ENCODE data around the gene MVB12B. TPM values are rescaled to one million over a fixed set of nuclear protein-coding genes. Genes with fewer than 3 reads are reported as not detected.
"Not testable (repeated sequence)": the region's sequence is repeated elsewhere in the genome, so short reads cannot be mapped to it uniquely, and the experiment has no call there.

The MVB12B gene
- polyA plus RNA-seq, 6 donors from 2014 or later: 1.2 to 2.6 (median 2.5) TPM; not detected in 1

DNA sequence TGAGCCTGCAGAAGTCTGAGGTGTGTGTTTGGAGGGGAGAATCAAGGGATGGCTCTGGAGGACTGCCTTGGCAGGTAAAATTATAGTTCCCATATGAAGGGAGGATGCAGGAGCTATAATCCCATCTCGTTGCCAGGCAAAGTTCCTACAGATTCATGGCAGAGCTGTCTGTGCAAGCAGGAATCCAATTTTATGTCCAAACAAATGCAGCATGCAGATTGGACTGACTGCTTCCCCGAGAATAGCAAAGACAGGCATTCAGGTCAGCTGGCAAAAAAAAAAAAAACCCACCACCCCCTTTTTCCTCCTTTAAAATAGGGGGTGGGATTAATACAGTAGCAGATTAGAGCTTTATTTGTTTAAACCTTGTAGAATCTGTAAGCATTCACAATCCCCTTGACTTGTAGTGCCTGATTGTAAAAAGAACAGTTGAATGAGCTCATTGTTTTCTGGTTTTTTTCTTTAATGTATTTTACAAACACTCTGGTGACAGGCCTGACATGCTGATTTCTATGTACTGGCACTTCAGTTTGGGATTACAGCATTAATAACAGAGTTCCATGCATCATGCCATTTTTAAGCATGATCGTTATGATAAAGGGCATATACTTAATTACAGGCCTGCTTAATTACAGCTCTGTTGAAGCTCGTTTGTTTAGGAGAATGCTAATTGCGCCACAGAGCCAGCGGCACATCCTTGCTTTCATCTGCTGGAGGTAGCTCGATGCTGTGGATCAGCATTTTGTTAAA, 145.7 kb downstream of the MVB12B start:
- Mint-ChIP-seq H3K27me3 (no peaks in the 10 kb centered on the region), H3K4me3 (peak overlapping the region in 4 of 8 donors; percentile 20 to 93 (median 88)), H3K36me3 (peaks cover 6% of the 10 kb centered on the region in 2 donors), H3K9me3 (peaks cover 0 to 6% (median 3%) of the 10 kb centered on the region in 7 donors), H3K4me1 (peaks cover 47 to 73% (median 72%) of the 10 kb centered on the region in 3 donors), H3K27ac (peak overlapping the region in 5 of 6 donors; percentile 44 to 93 (median 75))
- no peak for DNase-seq
- no peak for ATAC-seq (ENCODE audit: low read depth in 2 of 2)

DNA sequence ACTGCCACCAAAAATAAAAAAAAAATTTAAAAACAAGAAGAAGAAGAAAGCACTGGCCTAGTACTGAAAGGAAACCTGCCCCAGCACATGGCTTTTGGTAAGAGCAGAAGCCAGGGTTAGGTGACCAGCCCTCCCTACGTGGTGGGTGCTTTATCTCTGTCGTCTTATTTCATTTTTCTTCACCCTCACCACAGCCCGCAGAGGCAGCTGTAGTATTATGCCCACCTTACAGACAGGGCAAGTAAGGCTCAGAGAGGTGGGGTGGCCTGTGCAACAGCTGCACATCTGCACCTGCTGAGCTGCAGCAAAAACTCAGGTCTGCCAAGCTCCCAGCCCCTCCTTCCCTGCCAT, 146.3 kb downstream of the MVB12B start:
- peaks cover 0 to 11% (median 3%) of the 10 kb centered on the region in 7 donors for H3K9me3 Mint-ChIP-seq
- H3K27me3 Mint-ChIP-seq: no peaks in the 10 kb centered on the region
- peaks cover 8 to 12% of the 10 kb centered on the region in 2 donors for H3K36me3 Mint-ChIP-seq
- H3K4me3 Mint-ChIP-seq: peak overlapping the region in 2 of 8 donors; percentile 7 to 20
- no peak overlapping the region for H3K27ac Mint-ChIP-seq
- peaks cover 46 to 69% (median 68%) of the 10 kb centered on the region in 3 donors for H3K4me1 Mint-ChIP-seq
- ATAC-seq (ENCODE audit: low read depth in 2 of 2) (no peak), DNase-seq (no peak)

DNA sequence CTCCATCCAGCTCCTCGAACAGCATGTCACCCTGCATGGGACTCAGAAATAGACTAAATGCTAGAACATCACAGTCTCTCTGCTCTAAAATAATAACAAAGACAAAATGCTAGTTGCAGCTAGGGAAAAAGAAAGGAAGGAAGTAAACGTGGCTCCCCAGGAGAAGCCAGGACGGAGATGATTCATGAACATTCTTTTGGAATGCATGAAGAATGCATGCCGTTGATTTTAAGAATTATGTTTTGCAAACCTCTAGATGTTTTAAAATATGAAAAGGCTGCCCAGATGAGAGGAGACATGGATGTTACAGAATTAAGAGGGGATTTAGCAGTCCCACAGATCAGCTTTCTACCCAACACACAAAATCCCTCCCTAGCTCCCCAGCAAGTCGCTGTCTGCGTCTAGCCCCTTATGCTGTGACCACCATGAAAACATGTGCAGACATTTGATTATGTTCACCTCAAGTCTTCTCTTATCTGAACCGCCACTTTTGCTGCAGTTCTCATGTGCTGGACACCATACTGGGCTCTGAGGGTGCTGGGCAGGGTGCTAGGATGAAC, 147.7 kb downstream of the MVB12B start:
- DNase-seq (no peak), ATAC-seq (ENCODE audit: low read depth in 2 of 2) (no peak)
- peaks cover 0 to 11% (median 3%) of the 10 kb centered on the region in 7 donors for H3K9me3 Mint-ChIP-seq
- no peaks in the 10 kb centered on the region for H3K27me3 Mint-ChIP-seq
- peaks cover 37 to 60% (median 55%) of the 10 kb centered on the region in 3 donors for H3K4me1 Mint-ChIP-seq
- peaks cover 8 to 14% of the 10 kb centered on the region in 2 donors for H3K36me3 Mint-ChIP-seq
- H3K27ac Mint-ChIP-seq: no peak overlapping the region
- H3K4me3 Mint-ChIP-seq: no peak overlapping the region

DNA sequence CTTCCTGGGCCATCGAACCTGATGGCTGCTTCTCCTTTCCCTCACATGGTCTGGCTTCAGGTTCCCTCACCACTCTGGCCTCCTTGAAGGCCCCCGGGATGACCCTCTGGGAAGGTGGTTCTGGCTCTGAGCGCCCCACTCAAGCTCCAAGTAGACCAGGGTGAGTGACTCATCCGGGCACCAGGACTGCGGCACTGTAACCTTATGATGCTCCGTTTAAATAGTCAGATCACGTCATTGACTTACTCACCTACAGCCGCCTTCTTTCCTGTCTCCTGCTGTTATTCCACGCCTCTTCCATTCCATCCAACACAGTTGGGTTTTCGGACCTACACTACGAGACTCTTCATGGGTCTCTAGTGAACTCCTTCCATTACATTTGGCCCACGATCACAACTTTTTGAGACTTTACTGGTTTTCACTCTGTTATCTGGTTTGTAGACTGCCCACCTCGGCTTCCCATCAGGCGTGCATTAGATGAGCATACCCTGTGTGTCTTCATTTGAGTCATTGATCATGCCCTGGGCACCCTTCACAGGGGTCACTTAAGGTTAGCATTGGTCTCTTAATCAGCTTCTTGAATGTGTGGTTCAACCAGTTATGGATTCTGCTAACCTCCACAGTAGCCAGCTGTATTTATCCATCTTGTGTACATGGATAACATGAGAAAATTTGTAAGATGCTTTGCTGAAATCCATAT, 148.3 kb downstream of the MVB12B start:
- H3K4me1 Mint-ChIP-seq: peaks cover 32 to 60% (median 52%) of the 10 kb centered on the region in 3 donors
- no peaks in the 10 kb centered on the region for H3K27me3 Mint-ChIP-seq
- peaks cover 8 to 14% of the 10 kb centered on the region in 2 donors for H3K36me3 Mint-ChIP-seq
- H3K9me3 Mint-ChIP-seq: peaks cover 0 to 11% (median 3%) of the 10 kb centered on the region in 7 donors
- DNase-seq: no peak
- H3K27ac Mint-ChIP-seq: peak overlapping the region in 1 of 6 donors; percentile 6
- no peak overlapping the region for H3K4me3 Mint-ChIP-seq
- ATAC-seq (ENCODE audit: low read depth in 2 of 2): no peak

DNA sequence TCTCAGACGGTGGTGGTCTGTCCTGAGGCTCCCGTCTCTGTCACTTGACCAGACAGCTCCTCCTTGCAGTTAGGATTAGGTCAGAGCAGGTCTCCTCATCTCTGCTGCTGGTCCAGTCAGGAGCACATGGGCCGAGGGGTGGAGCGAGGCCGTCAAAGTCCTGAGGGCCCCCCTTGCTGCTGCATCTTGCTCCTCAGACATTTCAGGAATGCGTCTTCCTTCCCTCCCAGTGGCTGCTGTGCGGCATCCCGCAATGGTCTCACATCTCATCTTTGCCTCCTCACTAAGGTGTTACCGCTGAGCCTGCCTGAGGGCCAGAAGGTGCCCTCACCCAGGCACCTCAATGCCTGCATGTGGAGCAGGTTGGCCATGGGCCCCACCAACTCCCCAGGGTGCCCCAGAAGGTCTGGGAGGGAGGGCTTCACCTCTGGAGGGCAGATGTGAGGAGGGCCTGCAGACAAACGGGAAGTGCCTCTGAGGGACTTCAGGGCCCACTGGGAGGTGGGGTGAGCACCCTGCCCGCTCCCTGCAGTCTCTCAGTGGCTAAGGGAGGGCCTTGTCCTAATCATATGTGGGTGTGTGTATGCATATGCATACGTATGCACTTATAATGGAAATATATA, 149.4 kb downstream of the MVB12B start:
- H3K4me1 Mint-ChIP-seq: peaks cover 29 to 60% (median 50%) of the 10 kb centered on the region in 3 donors
- no peak overlapping the region for H3K27ac Mint-ChIP-seq
- peaks cover 8 to 14% of the 10 kb centered on the region in 2 donors for H3K36me3 Mint-ChIP-seq
- ATAC-seq (ENCODE audit: low read depth in 2 of 2) (no peak), DNase-seq (no peak)
- H3K27me3 Mint-ChIP-seq: no peaks in the 10 kb centered on the region
- H3K4me3 Mint-ChIP-seq: no peak overlapping the region
- H3K9me3 Mint-ChIP-seq: peaks cover 0 to 11% (median 3%) of the 10 kb centered on the region in 7 donors

DNA sequence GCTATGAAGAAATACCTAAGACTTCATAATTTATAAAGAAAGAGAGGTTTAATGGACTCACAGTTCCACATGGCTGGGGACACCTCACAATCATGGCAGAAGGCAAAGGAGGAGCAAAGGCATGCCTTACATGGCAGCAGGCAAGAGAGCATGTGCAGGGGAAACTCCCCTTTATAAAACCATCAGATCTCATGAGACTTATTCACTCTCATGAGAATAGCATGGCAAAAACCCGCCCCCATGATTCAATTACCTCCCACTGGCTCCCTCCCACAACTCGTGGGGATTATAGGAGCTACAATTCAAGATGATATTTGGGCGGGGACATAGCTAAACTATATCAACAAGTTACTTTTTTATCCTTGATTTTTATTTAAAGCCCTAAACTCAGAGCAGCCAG, 150.8 kb downstream of the MVB12B start:
- Mint-ChIP-seq H3K27ac (peak overlapping the region in 2 of 6 donors; percentile 42 to 80), H3K36me3 (peaks cover 8 to 14% of the 10 kb centered on the region in 2 donors)
- not testable (repeated sequence) for H3K4me3 Mint-ChIP-seq

DNA sequence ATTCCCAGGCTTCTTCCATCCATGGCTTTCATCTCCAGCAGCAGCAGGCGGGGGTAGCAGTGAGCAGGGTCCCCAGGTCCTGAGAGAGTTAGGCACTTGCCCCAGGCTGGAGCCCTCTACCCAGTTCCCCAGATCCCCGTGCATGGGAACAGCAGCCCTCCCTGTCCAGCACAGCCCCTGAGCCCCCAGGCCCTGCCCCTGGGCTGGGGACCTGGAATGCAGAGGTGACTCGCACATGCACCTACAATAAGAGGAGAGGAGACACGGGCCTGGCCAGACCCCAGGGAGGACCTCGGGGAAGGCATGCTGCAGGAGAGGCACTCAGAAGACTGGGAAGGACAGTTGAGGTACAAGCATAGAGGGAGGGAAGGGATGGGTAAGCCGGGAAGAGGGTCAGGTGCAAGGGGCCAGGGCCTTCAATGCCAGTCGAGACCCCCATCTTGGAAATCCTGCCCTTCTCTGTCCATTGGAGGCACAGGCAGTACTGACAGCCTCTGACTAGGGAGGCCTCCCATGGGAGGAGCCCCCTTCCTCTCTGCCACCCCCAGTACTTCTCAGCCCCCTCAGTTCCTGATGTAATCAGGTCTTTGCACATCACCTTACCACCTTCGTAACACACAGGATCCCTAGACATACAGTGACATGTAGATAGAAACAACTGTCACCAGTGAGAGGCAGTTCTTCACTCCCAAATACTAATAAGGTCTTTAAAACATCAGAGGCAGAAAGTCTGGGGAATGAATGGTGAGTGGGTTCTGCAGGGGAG, 151.8 kb downstream of the MVB12B start:
- DNase-seq (no peak), ATAC-seq (ENCODE audit: low read depth in 2 of 2) (no peak)
- H3K36me3 Mint-ChIP-seq: peaks cover 8 to 14% of the 10 kb centered on the region in 2 donors
- peaks cover 0 to 11% (median 3%) of the 10 kb centered on the region in 7 donors for H3K9me3 Mint-ChIP-seq
- peaks cover 24 to 45% (median 36%) of the 10 kb centered on the region in 3 donors for H3K4me1 Mint-ChIP-seq
- peak overlapping the region in 1 of 8 donors; percentile 44 for H3K4me3 Mint-ChIP-seq
- peak overlapping the region in 1 of 6 donors; percentile 70 for H3K27ac Mint-ChIP-seq
- no peaks in the 10 kb centered on the region for H3K27me3 Mint-ChIP-seq

More for the DNA sequence above, 150.8 kb downstream of the MVB12B start:
- H3K27me3 Mint-ChIP-seq; DNase-seq; ATAC-seq (ENCODE audit: low read depth in 2 of 2): not testable (repeated sequence)
- peaks cover 24 to 54% (median 43%) of the 10 kb centered on the region in 3 donors for H3K4me1 Mint-ChIP-seq
- peaks cover 0 to 11% (median 3%) of the 10 kb centered on the region in 7 donors for H3K9me3 Mint-ChIP-seq

DNA sequence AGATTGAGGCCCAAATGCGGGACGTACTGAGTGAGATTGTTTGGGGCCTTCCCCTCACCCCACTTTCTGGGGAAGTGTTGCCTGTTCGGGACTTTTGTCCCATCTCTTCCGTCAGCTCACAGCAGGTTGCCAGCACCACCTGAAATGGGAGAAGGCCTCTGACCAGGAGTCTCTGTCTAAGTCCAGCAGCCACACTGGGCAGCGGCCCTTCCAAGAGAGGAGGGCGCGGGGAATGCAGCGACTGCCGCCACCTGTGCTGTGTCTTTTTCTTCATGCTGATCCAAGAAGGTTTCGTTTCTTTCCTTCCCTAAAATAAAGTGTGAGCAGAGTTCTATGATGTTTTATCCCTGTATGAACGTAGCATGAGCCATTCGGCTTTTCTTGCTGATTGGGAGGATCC, 152.9 kb downstream of the MVB12B start:
- no peak for DNase-seq
- H3K4me1 Mint-ChIP-seq: peaks cover 24 to 44% (median 33%) of the 10 kb centered on the region in 3 donors
- peaks cover 0 to 11% (median 3%) of the 10 kb centered on the region in 7 donors for H3K9me3 Mint-ChIP-seq
- peaks cover 8 to 14% of the 10 kb centered on the region in 2 donors for H3K36me3 Mint-ChIP-seq
- H3K4me3 Mint-ChIP-seq: no peak overlapping the region
- H3K27ac Mint-ChIP-seq: peak overlapping the region in 2 of 6 donors; percentile 32 to 72
- no peak for ATAC-seq (ENCODE audit: low read depth in 2 of 2)
- H3K27me3 Mint-ChIP-seq: no peaks in the 10 kb centered on the region

DNA sequence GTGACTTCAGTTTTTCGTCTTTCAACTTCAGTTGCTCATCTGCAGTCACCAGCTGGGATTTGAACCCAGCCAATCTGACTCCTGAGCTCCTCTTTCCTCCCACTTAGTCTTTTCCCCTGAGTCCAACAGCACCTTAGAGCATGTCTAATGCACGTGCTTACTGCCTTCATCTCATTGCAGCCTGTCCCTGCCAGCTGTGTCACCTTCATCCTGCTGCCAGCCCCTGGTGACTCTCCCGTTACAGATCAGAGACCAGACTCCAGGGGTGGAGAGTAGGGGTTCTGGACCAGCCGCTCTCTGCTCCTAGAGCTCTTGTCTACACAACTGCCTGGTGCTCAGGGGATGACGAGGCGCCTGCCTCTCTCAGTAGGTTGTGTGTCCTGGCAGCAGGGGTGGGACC, 154.2 kb downstream of the MVB12B start:
- ATAC-seq (ENCODE audit: low read depth in 2 of 2) (no peak), DNase-seq (no peak)
- Mint-ChIP-seq H3K9me3 (peaks cover 0 to 11% (median 3%) of the 10 kb centered on the region in 7 donors), H3K4me3 (peak overlapping the region in 2 of 8 donors; percentile 61 to 62), H3K27me3 (no peaks in the 10 kb centered on the region), H3K4me1 (peaks cover 24 to 39% (median 30%) of the 10 kb centered on the region in 3 donors), H3K27ac (peak overlapping the region in 1 of 6 donors; percentile 59), H3K36me3 (peaks cover 8 to 14% of the 10 kb centered on the region in 2 donors)

DNA sequence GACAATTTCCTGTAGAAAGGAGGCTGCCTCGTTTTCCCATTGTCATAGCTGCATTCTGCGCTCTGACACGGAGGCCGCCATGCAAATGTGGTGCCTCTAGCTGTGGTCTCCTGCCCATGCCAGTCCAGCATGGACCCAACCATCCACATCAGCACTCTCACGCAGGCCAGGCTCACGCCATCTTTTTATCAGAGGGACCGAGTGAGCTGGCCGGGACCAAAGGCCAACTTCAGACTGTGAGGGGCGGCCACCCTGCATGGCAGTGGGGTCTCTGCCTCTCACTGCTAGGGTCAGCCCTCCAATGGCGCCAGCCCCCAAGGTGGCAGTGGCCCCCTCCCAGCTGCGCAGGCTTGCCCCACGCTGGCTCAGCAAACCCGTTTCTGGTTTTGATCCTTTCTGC, 155.2 kb downstream of the MVB12B start:
- H3K4me1 Mint-ChIP-seq: peaks cover 18 to 34% (median 24%) of the 10 kb centered on the region in 3 donors
- H3K27ac Mint-ChIP-seq: no peak overlapping the region
- DNase-seq: no peak
- H3K27me3 Mint-ChIP-seq: no peaks in the 10 kb centered on the region
- H3K36me3 Mint-ChIP-seq: peaks cover 7 to 12% of the 10 kb centered on the region in 2 donors
- no peak overlapping the region for H3K4me3 Mint-ChIP-seq
- peaks cover 0 to 10% (median 3%) of the 10 kb centered on the region in 7 donors for H3K9me3 Mint-ChIP-seq
- ATAC-seq (ENCODE audit: low read depth in 2 of 2): no peak

DNA sequence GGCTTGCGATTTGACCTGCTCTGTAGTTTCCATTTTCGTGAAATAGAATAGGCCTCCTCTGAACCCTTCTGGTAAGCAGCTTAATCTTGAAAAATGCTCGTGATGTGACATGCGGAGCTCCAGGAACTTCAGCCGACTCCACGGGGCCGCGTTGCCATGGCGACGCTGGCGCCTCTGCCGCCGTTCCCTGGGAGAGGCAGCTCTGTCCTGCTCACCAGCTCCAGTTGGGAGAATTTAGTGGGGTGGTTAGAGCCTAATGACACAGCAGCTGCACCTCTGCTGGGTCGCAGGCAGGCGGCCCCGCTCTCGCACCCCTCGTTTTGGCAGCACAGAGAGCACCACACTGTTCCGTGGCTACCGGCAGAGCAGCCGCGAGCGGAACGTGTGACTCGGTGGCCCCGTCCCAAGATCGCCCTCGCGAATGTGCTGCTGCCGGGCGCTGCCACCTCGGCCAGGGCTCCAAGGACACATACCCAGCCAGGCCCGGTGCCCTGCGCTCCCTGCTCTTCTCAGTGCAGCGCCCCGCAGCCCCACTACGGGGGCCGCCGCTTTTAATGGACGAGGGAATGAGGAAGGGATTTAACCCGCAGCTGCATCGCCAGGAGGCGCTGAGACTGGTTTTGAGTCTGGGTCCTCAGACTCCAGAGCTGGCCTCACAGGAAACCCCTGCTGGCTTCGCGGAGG, 155.9 kb downstream of the MVB12B start:
- DNase-seq (no peak), ATAC-seq (ENCODE audit: low read depth in 2 of 2) (no peak)
- peaks cover 0 to 4% (median 0%) of the 10 kb centered on the region in 7 donors for H3K9me3 Mint-ChIP-seq
- H3K4me3 Mint-ChIP-seq: peak overlapping the region in 1 of 8 donors; percentile 60
- H3K36me3 Mint-ChIP-seq: peaks cover under 1 to 6% of the 10 kb centered on the region in 2 donors
- peaks cover 17 to 32% (median 24%) of the 10 kb centered on the region in 3 donors for H3K4me1 Mint-ChIP-seq
- H3K27ac Mint-ChIP-seq: peak overlapping the region in 1 of 6 donors; percentile 57
- no peaks in the 10 kb centered on the region for H3K27me3 Mint-ChIP-seq

All from naive B cell (primary cell).